CD14-positive monocyte (primary cell): Measurements from ENCODE around the gene EXOC6B. TPM values are rescaled to one million over a fixed set of nuclear protein-coding genes. Genes with fewer than 3 reads are reported as not detected.

Source experiments
- DNase-seq, 3 donors: peaks; one replicate each; pipeline ENCODE4 v3.0.0-alpha.2; 2011 to 2022
- H2AFZ ChIP-seq: 2 replicates; pipeline ENCODE4 v1.6.0; 2012; ENCODE audit warnings: mild to moderate bottlenecking, low read depth, low read length, inconsistent platforms; ENCODE audit not compliant: insufficient read depth, poor library complexity, severe bottlenecking
- H3K27ac ChIP-seq, 2 donors: 1 replicate in 1 of 2; 2 replicates in 1 of 2; pipeline ENCODE4 v1.5.1; 2012 to 2013; ENCODE audit warnings: low read length in 2 of 2, control low read depth in 1 of 2, inconsistent platforms in 1 of 2, low read depth in 1 of 2, mild to moderate bottlenecking in 1 of 2
- H3K27me3 ChIP-seq, 2 donors: one replicate each; pipeline versions ENCODE4 v1.6.0 to v1.6.1; 2011 to 2013; ENCODE audit warnings: low read length in 2 of 2; ENCODE audit not compliant: control insufficient read depth in 2 of 2, insufficient read depth in 2 of 2
- H3K36me3 ChIP-seq, 2 donors: replicated peaks in 1 of 2; 1 replicate in 1 of 2; 2 replicates in 1 of 2; pipeline versions ENCODE4 v1.5.1 to v1.6.1; 2012 to 2013; ENCODE audit warnings: low read length in 2 of 2, control low read depth in 1 of 2, inconsistent platforms in 1 of 2, mild to moderate bottlenecking in 1 of 2; ENCODE audit not compliant: insufficient read depth in 2 of 2, control insufficient read depth in 1 of 2
- H3K4me1 ChIP-seq, 2 donors: 1 replicate in 1 of 2; 2 replicates in 1 of 2; pipeline versions ENCODE4 v1.5.1 to v1.6.1; 2012 to 2013; ENCODE audit warnings: low read length in 2 of 2, control low read depth in 1 of 2, inconsistent platforms in 1 of 2, mild to moderate bottlenecking in 1 of 2, moderate library complexity in 1 of 2; ENCODE audit not compliant: insufficient read depth in 2 of 2, control insufficient read depth in 1 of 2
- H3K4me2 ChIP-seq: replicated peaks from 2 replicates; pipeline ENCODE3; 2012; ENCODE audit warnings: low read length, moderate library complexity, mild to moderate bottlenecking; ENCODE audit not compliant: poor library complexity, severe bottlenecking; ENCODE audit errors: extremely low read depth
- H3K4me3 ChIP-seq, 3 experiments: fragments of 200-600 bp in 1 of 3; sonication (generic) in 1 of 3; replicated peaks in 1 of 3; 1 replicate in 2 of 3; 2 replicates in 1 of 3; pipeline ENCODE4 v1.5.1; 2011 to 2013; ENCODE audit warnings: low read length in 3 of 3, mild to moderate bottlenecking in 3 of 3, control low read depth in 2 of 3, low read depth in 2 of 3, inconsistent platforms in 1 of 3, moderate library complexity in 1 of 3
- H3K79me2 ChIP-seq: 2 replicates; pipeline ENCODE4 v1.6.0; 2012; ENCODE audit warnings: mild to moderate bottlenecking, control low read depth, inconsistent platforms, low read length, moderate library complexity; ENCODE audit not compliant: insufficient read depth
- H3K9ac ChIP-seq: 2 replicates; pipeline ENCODE4 v1.6.0; 2017; ENCODE audit warnings: low read length, mild to moderate bottlenecking; ENCODE audit not compliant: insufficient read depth, poor library complexity, severe bottlenecking
- H3K9me3 ChIP-seq, 2 donors: replicated peaks in 1 of 2; 1 replicate in 1 of 2; 2 replicates in 1 of 2; pipeline versions ENCODE4 v1.5.1 to v1.6.1; 2012 to 2013; ENCODE audit warnings: low read length in 2 of 2, control low read depth in 1 of 2; ENCODE audit not compliant: control insufficient read depth in 1 of 2, insufficient read depth in 1 of 2
- H4K20me1 ChIP-seq: 2 replicates; pipeline ENCODE4 v1.6.0; 2012; ENCODE audit warnings: mild to moderate bottlenecking, low read length, control low read depth, moderate library complexity; ENCODE audit not compliant: insufficient read depth
- H3K27ac Mint-ChIP-seq, 7 donors: one replicate each; pipeline ENCODE4 v1.8.0; 2020; ENCODE audit warnings: mild to moderate bottlenecking in 7 of 7, mixed read lengths in 7 of 7, moderate library complexity in 6 of 7, inconsistent platforms in 2 of 7
- H3K27me3 Mint-ChIP-seq, 3 donors: one replicate each; pipeline ENCODE4 v1.8.0; 2021 to 2022; ENCODE audit warnings: low read depth in 3 of 3, mild to moderate bottlenecking in 3 of 3, mixed read lengths in 3 of 3, moderate library complexity in 3 of 3, inconsistent platforms in 1 of 3
- H3K36me3 Mint-ChIP-seq, 2 donors: one replicate each; pipeline ENCODE4 v1.8.0; 2020; ENCODE audit warnings: mixed read lengths in 2 of 2, inconsistent platforms in 1 of 2, mild to moderate bottlenecking in 1 of 2
- H3K4me1 Mint-ChIP-seq: one replicate; pipeline ENCODE4 v1.8.0; 2020; ENCODE audit warnings: mild to moderate bottlenecking, mixed read lengths
- H3K4me3 Mint-ChIP-seq, 2 donors: one replicate each; pipeline ENCODE4 v1.8.0; 2020; ENCODE audit warnings: mild to moderate bottlenecking in 2 of 2, mixed read lengths in 2 of 2, moderate library complexity in 1 of 2
- H3K9me3 Mint-ChIP-seq, 7 donors: one replicate each; pipeline ENCODE4 v1.8.0; 2020 to 2022; ENCODE audit warnings: mixed read lengths in 7 of 7, mild to moderate bottlenecking in 6 of 7, moderate library complexity in 6 of 7, inconsistent platforms in 2 of 7
- WGBS: methylation state at CpG from one replicate; pipeline ENCODE4 v1.1.5; 2013; ENCODE audit warnings: missing lambda C conversion rate; ENCODE audit not compliant: insufficient coverage; 5-methylcytosine and 5-hydroxymethylcytosine counted together
- intact Hi-C, 2 donors: fragments of 100-400 bp; cut with micrococcal nuclease; formaldehyde crosslinking; loops; one replicate each; pipeline versions ENCODE4 v1.15.0 to v1.15.1; 2023
- polyA plus RNA-seq, 3 donors: library from polyadenylated mRNA; depleted of rRNA in 1 of 3; unstranded in 2 of 3; stranded (reverse) in 1 of 3; fragments of 300-500 nt in 2 of 3; fragments of >200 nt in 1 of 3; fragmentation: Illumina TruSeq in 2 of 3; gene quantifications; 1 replicate in 2 of 3; 2 replicates in 1 of 3; pipeline ENCODE4 v1.2.3, GENCODE V29; 2012 to 2021
- TF ChIP-seq, protein P1 (sequence below): fragments of 200-600 bp; IDR thresholded peaks from one replicate; pipeline ENCODE4 v1.8.0; 2022; ENCODE audit warnings: antibody characterized with exemption, mild to moderate bottlenecking

The EXOC6B gene
- polyA plus RNA-seq, 3 donors = 1.8 to 2.8 (median 2.1) TPM

DNA sequence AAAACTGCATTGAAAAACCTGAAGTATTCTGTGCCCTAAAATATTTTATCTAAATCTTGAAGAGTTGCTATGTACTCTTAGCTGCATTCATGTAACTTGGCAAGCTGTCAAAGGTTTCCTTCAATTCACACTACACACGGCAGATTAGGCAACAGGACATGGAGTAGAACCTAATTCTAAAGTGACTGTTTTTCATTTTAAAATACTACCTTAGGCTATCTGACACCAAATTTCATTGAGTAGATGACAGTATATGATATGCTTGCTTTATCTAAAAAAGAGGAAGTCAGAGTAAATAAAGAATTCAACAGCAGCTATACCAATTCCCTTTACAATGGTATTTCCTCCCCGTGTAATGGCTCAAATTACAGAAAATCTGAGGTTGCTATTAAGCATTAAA, 45.4 kb downstream of the EXOC6B start:
- no peaks in the 10 kb centered on the region for H3K36me3 Mint-ChIP-seq
- TF ChIP-seq, protein P1, sequence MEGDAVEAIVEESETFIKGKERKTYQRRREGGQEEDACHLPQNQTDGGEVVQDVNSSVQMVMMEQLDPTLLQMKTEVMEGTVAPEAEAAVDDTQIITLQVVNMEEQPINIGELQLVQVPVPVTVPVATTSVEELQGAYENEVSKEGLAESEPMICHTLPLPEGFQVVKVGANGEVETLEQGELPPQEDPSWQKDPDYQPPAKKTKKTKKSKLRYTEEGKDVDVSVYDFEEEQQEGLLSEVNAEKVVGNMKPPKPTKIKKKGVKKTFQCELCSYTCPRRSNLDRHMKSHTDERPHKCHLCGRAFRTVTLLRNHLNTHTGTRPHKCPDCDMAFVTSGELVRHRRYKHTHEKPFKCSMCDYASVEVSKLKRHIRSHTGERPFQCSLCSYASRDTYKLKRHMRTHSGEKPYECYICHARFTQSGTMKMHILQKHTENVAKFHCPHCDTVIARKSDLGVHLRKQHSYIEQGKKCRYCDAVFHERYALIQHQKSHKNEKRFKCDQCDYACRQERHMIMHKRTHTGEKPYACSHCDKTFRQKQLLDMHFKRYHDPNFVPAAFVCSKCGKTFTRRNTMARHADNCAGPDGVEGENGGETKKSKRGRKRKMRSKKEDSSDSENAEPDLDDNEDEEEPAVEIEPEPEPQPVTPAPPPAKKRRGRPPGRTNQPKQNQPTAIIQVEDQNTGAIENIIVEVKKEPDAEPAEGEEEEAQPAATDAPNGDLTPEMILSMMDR = no peak
- no CpG with 5 or more reads among the region's 2 CpGs for WGBS
- H3K4me1 Mint-ChIP-seq = no peaks in the 10 kb centered on the region
- DNase-seq = no peak
- intact Hi-C loops = no loop called here
- no peak overlapping the region for H3K4me3 Mint-ChIP-seq
- peaks cover 2 to 10% (median 7%) of the 10 kb centered on the region in 7 donors for H3K9me3 Mint-ChIP-seq
- peaks cover 0 to 2% (median 0%) of the 10 kb centered on the region in 3 donors for H3K27me3 Mint-ChIP-seq
- no peaks in the 10 kb centered on the region for H3K4me1 ChIP-seq
- H3K79me2 ChIP-seq = no peaks in the 10 kb centered on the region
- no peaks in the 10 kb centered on the region for H4K20me1 ChIP-seq
- peaks cover 0 to 5% of the 10 kb centered on the region in 2 donors for H3K9me3 ChIP-seq
- no peak overlapping the region for H3K9ac ChIP-seq
- no peak overlapping the region for H3K27ac ChIP-seq
- H3K4me3 ChIP-seq = no peak overlapping the region
- no peaks in the 10 kb centered on the region for H3K36me3 ChIP-seq
- H3K4me2 ChIP-seq = no peak overlapping the region
- no peaks in the 10 kb centered on the region for H3K27me3 ChIP-seq
- no peak overlapping the region for H2AFZ ChIP-seq
- no peak overlapping the region for H3K27ac Mint-ChIP-seq

DNA sequence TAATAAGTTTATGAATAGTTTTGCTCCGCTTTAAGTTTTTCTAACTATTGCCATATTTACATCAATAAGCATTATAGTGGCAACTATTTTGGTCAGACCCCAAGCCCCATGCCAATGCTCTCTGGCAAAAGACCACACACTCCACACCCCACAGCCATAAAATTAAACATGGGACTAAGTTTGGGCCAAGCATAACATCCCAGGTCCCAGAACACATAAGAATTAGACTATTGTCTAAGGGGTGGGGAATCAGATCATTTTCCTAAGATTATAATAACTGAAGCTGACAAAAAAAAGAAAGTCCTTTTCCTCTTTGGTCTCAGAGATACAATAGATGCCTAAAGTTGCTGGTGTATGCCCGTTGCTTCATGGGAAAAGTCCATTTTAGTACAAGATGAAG, 46.3 kb downstream of the EXOC6B start:
- no peaks in the 10 kb centered on the region for H3K36me3 ChIP-seq
- WGBS = no CpG with 5 or more reads among the region's 2 CpGs
- H3K27ac ChIP-seq = no peak overlapping the region
- Mint-ChIP-seq H3K4me1 (no peaks in the 10 kb centered on the region), H3K27me3 (peaks cover 0 to 3% (median 2%) of the 10 kb centered on the region in 3 donors), H3K36me3 (no peaks in the 10 kb centered on the region), H3K4me3 (no peak overlapping the region), H3K27ac (no peak overlapping the region), H3K9me3 (peaks cover 0 to 7% (median 2%) of the 10 kb centered on the region in 7 donors)
- H4K20me1 ChIP-seq = no peaks in the 10 kb centered on the region
- H3K27me3 ChIP-seq = no peaks in the 10 kb centered on the region
- H3K4me3 ChIP-seq = no peak overlapping the region
- DNase-seq = no peak
- H3K79me2 ChIP-seq = no peaks in the 10 kb centered on the region
- intact Hi-C loops = no loop called here
- H2AFZ ChIP-seq = no peak overlapping the region
- H3K9me3 ChIP-seq = no peaks in the 10 kb centered on the region
- no peaks in the 10 kb centered on the region for H3K4me1 ChIP-seq
- TF ChIP-seq, protein P1 = no peak
- no peak overlapping the region for H3K4me2 ChIP-seq
- no peak overlapping the region for H3K9ac ChIP-seq
